Neuronal stem cell (in vitro differentiated cells): ENCODE measurements around the gene TCF4.

Experiments
- DNase-seq: peaks from one replicate; pipeline ENCODE4 v3.0.0-alpha.2; 2013; ENCODE audit warnings: low spot score
- H2AFZ ChIP-seq: one replicate; pipeline ENCODE4 v1.6.1; 2013; ENCODE audit warnings: mild to moderate bottlenecking, low read length, inconsistent platforms
- H2AK5ac ChIP-seq: 2 replicates; pipeline ENCODE4 v1.6.1; 2013; ENCODE audit warnings: low read depth, mild to moderate bottlenecking, inconsistent platforms, low read length, moderate library complexity, mixed read lengths
- H2BK120ac ChIP-seq: 2 replicates; pipeline ENCODE4 v1.6.1; 2013; ENCODE audit warnings: low read depth, mild to moderate bottlenecking, inconsistent platforms, low read length, moderate library complexity, mixed read lengths
- H2BK12ac ChIP-seq: one replicate; pipeline ENCODE4 v1.6.1; 2013; ENCODE audit warnings: low read length, inconsistent platforms
- H2BK15ac ChIP-seq: 2 replicates; pipeline ENCODE4 v1.6.1; 2013; ENCODE audit warnings: mild to moderate bottlenecking, low read length, inconsistent platforms, mixed read lengths
- H2BK5ac ChIP-seq: one replicate; pipeline ENCODE4 v1.6.1; 2013; ENCODE audit warnings: inconsistent platforms, mild to moderate bottlenecking, low read length, moderate library complexity
- H3K14ac ChIP-seq: one replicate; pipeline ENCODE4 v1.6.1; 2013; ENCODE audit warnings: low read length, inconsistent platforms
- H3K18ac ChIP-seq: 2 replicates; pipeline ENCODE4 v1.6.1; 2013; ENCODE audit warnings: low read length, inconsistent platforms
- H3K23ac ChIP-seq: 2 replicates; pipeline ENCODE4 v1.6.1; 2013; ENCODE audit warnings: low read depth, mild to moderate bottlenecking, mixed read lengths, low read length, inconsistent platforms; ENCODE audit not compliant: poor library complexity
- H3K27ac ChIP-seq: replicated peaks from 3 replicates; pipeline ENCODE4 v1.5.1; 2013; ENCODE audit warnings: low read length, inconsistent platforms
- H3K27me3 ChIP-seq, 3 experiments: 2 replicates each; pipeline ENCODE4 v1.6.1; 2013; ENCODE audit warnings: low read length in 3 of 3, mild to moderate bottlenecking in 2 of 3, inconsistent platforms in 1 of 3, low read depth in 1 of 3, mixed read lengths in 1 of 3, moderate library complexity in 1 of 3; ENCODE audit not compliant: control insufficient read depth in 3 of 3, insufficient read depth in 3 of 3
- H3K36me3 ChIP-seq, 2 donors: replicated peaks in 1 of 2; 2 replicates each; pipeline ENCODE4 v1.6.1; 2013; ENCODE audit warnings: low read length in 2 of 2; ENCODE audit not compliant: control insufficient read depth in 2 of 2, insufficient read depth in 2 of 2
- H3K4ac ChIP-seq: 2 replicates; pipeline ENCODE4 v1.6.1; 2013; ENCODE audit warnings: inconsistent platforms, mild to moderate bottlenecking, low read length, moderate library complexity
- H3K4me1 ChIP-seq, 2 donors: 1 replicate in 1 of 2; 2 replicates in 1 of 2; pipeline ENCODE4 v1.6.1; 2013; ENCODE audit warnings: low read length in 2 of 2, low read depth in 1 of 2; ENCODE audit not compliant: control insufficient read depth in 2 of 2, insufficient read depth in 1 of 2
- H3K4me2 ChIP-seq: one replicate; pipeline ENCODE4 v1.6.1; 2013; ENCODE audit warnings: mild to moderate bottlenecking, low read length, inconsistent platforms; ENCODE audit not compliant: insufficient read depth, poor library complexity, severe bottlenecking
- H3K4me3 ChIP-seq, 2 donors: 2 replicates each; pipeline ENCODE4 v1.5.1; 2013; ENCODE audit warnings: low read length in 2 of 2, mild to moderate bottlenecking in 2 of 2, inconsistent platforms in 1 of 2, moderate library complexity in 1 of 2
- H3K79me1 ChIP-seq: one replicate; pipeline ENCODE4 v1.6.1; 2013; ENCODE audit warnings: low read depth, mild to moderate bottlenecking, inconsistent platforms, low read length, moderate library complexity
- H3K9ac ChIP-seq: one replicate; pipeline ENCODE4 v1.6.1; 2013; ENCODE audit warnings: mild to moderate bottlenecking, low read depth, low read length, inconsistent platforms; ENCODE audit not compliant: poor library complexity
- H3K9me3 ChIP-seq, 2 donors: replicated peaks in 1 of 2; 2 replicates each; pipeline versions ENCODE3 to v1.6.1; 2013; ENCODE audit warnings: low read length in 2 of 2, mild to moderate bottlenecking in 2 of 2, inconsistent platforms in 1 of 2, low read depth in 1 of 2, mixed read lengths in 1 of 2, moderate library complexity in 1 of 2; ENCODE audit not compliant: control insufficient read depth in 2 of 2, insufficient read depth in 1 of 2
- H4K8ac ChIP-seq: one replicate; pipeline ENCODE4 v1.6.1; 2013; ENCODE audit warnings: low read depth, mild to moderate bottlenecking, inconsistent platforms, low read length, moderate library complexity
- H4K91ac ChIP-seq: one replicate; pipeline ENCODE4 v1.6.1; 2013; ENCODE audit warnings: low read length, low read depth, mild to moderate bottlenecking, inconsistent platforms; ENCODE audit not compliant: poor library complexity
- WGBS, 2 donors: extraction: QIAGEN DNeasy Blood & Tissue Kit; methylation state at CpG; one replicate each; pipeline ENCODE4 v1.1.7; 2013; ENCODE audit warnings: missing lambda C conversion rate in 2 of 2, mixed read lengths in 1 of 2; ENCODE audit not compliant: insufficient read length in 2 of 2, insufficient replicate concordance in 1 of 2; ENCODE audit errors: extremely low coverage in 2 of 2; 5-methylcytosine and 5-hydroxymethylcytosine counted together

The TCF4 gene

GRCh38 chr18:55539240-55539639, 48.8 kb downstream of the TCF4 start:
- H3K36me3 ChIP-seq = peaks cover 0 to 20% of the 10 kb centered on the region in 2 donors

GRCh38 chr18:55534996-55535395, 53.0 kb downstream of the TCF4 start:
- no peak overlapping the region for H3K4me2 ChIP-seq
- no peaks in the 10 kb centered on the region for H3K79me1 ChIP-seq
- peaks cover 0 to 6% of the 10 kb centered on the region in 2 donors for H3K4me1 ChIP-seq
- no peak overlapping the region for H3K4ac ChIP-seq
- no peak overlapping the region for H2BK12ac ChIP-seq
- no peak overlapping the region for H2BK120ac ChIP-seq
- no peak overlapping the region for H4K91ac ChIP-seq
- no peak overlapping the region for H3K27ac ChIP-seq
- H2BK5ac ChIP-seq = no peak overlapping the region
- no peak overlapping the region for H4K8ac ChIP-seq
- peaks cover 0 to 18% of the 10 kb centered on the region in 2 donors for H3K9me3 ChIP-seq
- H2AK5ac ChIP-seq = no peak overlapping the region
- no peak overlapping the region for H2AFZ ChIP-seq
- no peaks in the 10 kb centered on the region for H3K27me3 ChIP-seq
- no peak for DNase-seq
- peaks cover 0 to 8% of the 10 kb centered on the region in 2 donors for H3K36me3 ChIP-seq
- H3K14ac ChIP-seq = no peak overlapping the region
- no CpG with 5 or more reads among the region's 4 CpGs for WGBS, 2 donors
- H3K18ac ChIP-seq = no peak overlapping the region
- no peak overlapping the region for H3K23ac ChIP-seq
- H3K9ac ChIP-seq = no peak overlapping the region
- no peak overlapping the region for H3K4me3 ChIP-seq
- H2BK15ac ChIP-seq = no peak overlapping the region

More at GRCh38 chr18:55539240-55539639, 48.8 kb downstream of the TCF4 start:
- Histone ChIP-seq H4K91ac (no peak overlapping the region), H3K79me1 (no peaks in the 10 kb centered on the region), H4K8ac (no peak overlapping the region), H3K4me1 (peaks cover 0 to 5% of the 10 kb centered on the region in 2 donors), H3K9ac (no peak overlapping the region), H3K9me3 (peaks cover 0 to 15% of the 10 kb centered on the region in 2 donors), H2BK15ac (no peak overlapping the region), H3K4ac (no peak overlapping the region), H2BK12ac (no peak overlapping the region), H3K18ac (no peak overlapping the region), H2AK5ac (no peak overlapping the region), H3K23ac (no peak overlapping the region), H2AFZ (no peak overlapping the region), H3K27ac (no peak overlapping the region), H3K4me2 (no peak overlapping the region), H2BK5ac (no peak overlapping the region), H3K14ac (no peak overlapping the region), H3K4me3 (no peak overlapping the region), H3K27me3 (no peaks in the 10 kb centered on the region), H2BK120ac (no peak overlapping the region)
- DNase-seq = no peak

GRCh38 chr18:55534547-55534946, 53.4 kb downstream of the TCF4 start:
- H3K23ac ChIP-seq = no peak overlapping the region
- no peak overlapping the region for H4K91ac ChIP-seq
- no peak overlapping the region for H3K4ac ChIP-seq
- no peak for DNase-seq
- no peak overlapping the region for H2AFZ ChIP-seq
- no peak overlapping the region for H4K8ac ChIP-seq
- no peak overlapping the region for H2BK15ac ChIP-seq
- H2AK5ac ChIP-seq = no peak overlapping the region
- no peak overlapping the region for H3K27ac ChIP-seq
- H2BK12ac ChIP-seq = no peak overlapping the region
- H3K79me1 ChIP-seq = no peaks in the 10 kb centered on the region
- peaks cover 0 to 14% of the 10 kb centered on the region in 2 donors for H3K9me3 ChIP-seq
- H3K27me3 ChIP-seq = no peaks in the 10 kb centered on the region
- no CpG with 5 or more reads among the region's 3 CpGs for WGBS, 2 donors
- no peak overlapping the region for H3K18ac ChIP-seq
- no peak overlapping the region for H3K9ac ChIP-seq
- no peak overlapping the region for H3K4me3 ChIP-seq
- H3K36me3 ChIP-seq = peaks cover 0 to 8% of the 10 kb centered on the region in 2 donors
- H3K4me1 ChIP-seq = peaks cover 0 to 6% of the 10 kb centered on the region in 2 donors
- H3K4me2 ChIP-seq = no peak overlapping the region
- H2BK5ac ChIP-seq = no peak overlapping the region
- no peak overlapping the region for H2BK120ac ChIP-seq
- H3K14ac ChIP-seq = no peak overlapping the region

- H3K36me3 ChIP-seq = no peaks in the 10 kb centered on the region
- H2AFZ ChIP-seq = no peak overlapping the region
- no peaks in the 10 kb centered on the region for H3K27me3 ChIP-seq
- no peak overlapping the region for H3K4ac ChIP-seq
- peaks cover 0 to 5% of the 10 kb centered on the region in 2 donors for H3K4me1 ChIP-seq
- no peak overlapping the region for H3K23ac ChIP-seq
- H4K91ac ChIP-seq = no peak overlapping the region
- H3K14ac ChIP-seq = no peak overlapping the region
- no peak overlapping the region for H3K18ac ChIP-seq
- no peaks in the 10 kb centered on the region for H3K79me1 ChIP-seq
- no CpG with 5 or more reads among the region's 5 CpGs for WGBS, 2 donors
- H3K4me2 ChIP-seq = no peak overlapping the region
- H2AK5ac ChIP-seq = no peak overlapping the region
- H3K9me3 ChIP-seq = peaks cover 0 to 4% of the 10 kb centered on the region in 2 donors
- H2BK5ac ChIP-seq = no peak overlapping the region
- H2BK120ac ChIP-seq = no peak overlapping the region
- no peak overlapping the region for H2BK12ac ChIP-seq
- H3K4me3 ChIP-seq = no peak overlapping the region
- no peak overlapping the region for H4K8ac ChIP-seq
- no peak for DNase-seq
- no peak overlapping the region for H3K27ac ChIP-seq
- H3K9ac ChIP-seq = no peak overlapping the region
- H2BK15ac ChIP-seq = no peak overlapping the region
Measured at GRCh38 chr18:55530166-55530565, 57.8 kb downstream of the TCF4 start.
